SK-N-SH (cell line): ENCODE data around the gene TBC1D21. TPM values are rescaled to one million over a fixed set of nuclear protein-coding genes. Genes with fewer than 3 reads are reported as not detected.

Source experiments
- CTCF ChIA-PET: fragments of 300-600, 350-600 bp; formaldehyde crosslinking; extraction: SDS; loops from one replicate; lab custom pipeline; 2021; lab: Yijun Ruan, JAX
- POLR2A ChIA-PET: fragments of 350-600 bp; sonication (Branson Sonifier 250); formaldehyde crosslinking; extraction: SDS; loops from one replicate; lab custom pipeline; 2020; ENCODE audit warnings: antibody characterized with exemption, inconsistent platforms; lab: Yijun Ruan, JAX
- DNase-seq: peaks from one replicate; pipeline ENCODE4 v3.0.0; 2012
- H2AFZ ChIP-seq: fragments of 200-600 bp; sonication (generic); 2 replicates; pipeline ENCODE4 v1.8.1; 2016; ENCODE audit warnings: antibody characterized with exemption, mild to moderate bottlenecking, low read depth
- H3F3A ChIP-seq: fragments of 200-600 bp; sonication (generic); replicated peaks from 2 replicates; pipeline ENCODE3; 2016; ENCODE audit warnings: antibody characterized with exemption, mild to moderate bottlenecking; ENCODE audit not compliant: insufficient read depth
- H3K27ac ChIP-seq, 2 experiments: fragments of 200-500 bp in 1 of 2; fragments of 200-600 bp in 1 of 2; sonication (Bioruptor generic) in 1 of 2; sonication (generic), shearing (Covaris generic) in 1 of 2; 2 replicates each; pipeline versions ENCODE4 v1.5.1 to v1.6.1; 2014 to 2016; ENCODE audit warnings: low read depth in 2 of 2, inconsistent platforms in 1 of 2, low read length in 1 of 2, mild to moderate bottlenecking in 1 of 2, mixed read lengths in 1 of 2
- H3K27me3 ChIP-seq: fragments of 200-600 bp; sonication (generic), shearing (Covaris generic); 2 replicates; pipeline ENCODE4 v1.6.1; 2016; ENCODE audit warnings: mixed run types; ENCODE audit not compliant: insufficient read depth
- H3K36me3 ChIP-seq, 2 experiments: fragments of 200-500 bp in 1 of 2; fragments of 200-600 bp in 1 of 2; sonication (Bioruptor generic) in 1 of 2; sonication (generic) in 1 of 2; replicated peaks in 1 of 2; 2 replicates each; pipeline versions ENCODE3 to v1.5.1; 2014 to 2016; ENCODE audit warnings: low read length in 1 of 2, mild to moderate bottlenecking in 1 of 2; ENCODE audit not compliant: insufficient read depth in 2 of 2, control insufficient read depth in 1 of 2
- H3K4me1 ChIP-seq, 2 experiments: fragments of 200-500 bp in 1 of 2; fragments of 200-600 bp in 1 of 2; sonication (Bioruptor generic) in 1 of 2; sonication (generic), shearing (Covaris generic) in 1 of 2; 2 replicates each; pipeline versions ENCODE4 v1.5.1 to v1.6.1; 2014 to 2016; ENCODE audit warnings: low read depth in 1 of 2, low read length in 1 of 2, mixed run types in 1 of 2; ENCODE audit not compliant: insufficient read depth in 2 of 2, control insufficient read depth in 1 of 2
- H3K4me2 ChIP-seq: fragments of 200-600 bp; sonication (generic), shearing (Covaris generic); 2 replicates; pipeline ENCODE4 v1.6.1; 2017; ENCODE audit warnings: mixed run types
- H3K4me3 ChIP-seq, 2 experiments: fragments of 200-500 bp in 1 of 2; fragments of 200-600 bp in 1 of 2; sonication (Bioruptor generic) in 1 of 2; sonication (generic), shearing (Covaris generic) in 1 of 2; 2 replicates each; pipeline versions ENCODE4 v1.5.1 to v1.8.1; 2014 to 2016; ENCODE audit warnings: low read depth in 2 of 2, inconsistent platforms in 1 of 2, low read length in 1 of 2, mild to moderate bottlenecking in 1 of 2, mixed read lengths in 1 of 2, moderate library complexity in 1 of 2
- H3K79me2 ChIP-seq: fragments of 200-600 bp; sonication (generic); 2 replicates; pipeline ENCODE4 v1.8.1; 2017; ENCODE audit warnings: mild to moderate bottlenecking; ENCODE audit not compliant: insufficient read depth
- H3K9ac ChIP-seq: fragments of 200-600 bp; sonication (generic); 2 replicates; pipeline ENCODE4 v1.6.1; 2017; ENCODE audit warnings: mixed run types
- H3K9me2 ChIP-seq: fragments of 200-600 bp; sonication (generic); 2 replicates; pipeline ENCODE4 v1.6.1; 2017; ENCODE audit warnings: mixed run types
- H3K9me3 ChIP-seq: fragments of 200-600 bp; sonication (generic); 2 replicates; pipeline ENCODE4 v1.6.1; 2017; ENCODE audit warnings: mixed run types, mild to moderate bottlenecking, moderate library complexity
- H4K20me1 ChIP-seq: fragments of 200-600 bp; sonication (generic); 2 replicates; pipeline ENCODE4 v1.6.1; 2017; ENCODE audit warnings: mild to moderate bottlenecking, mixed run types; ENCODE audit not compliant: insufficient read depth
- CTCF ChIP-seq: fragments of 200-600 bp; sonication (generic); IDR thresholded peaks from 2 replicates; pipeline ENCODE4 v1.6.1; 2017; ENCODE audit warnings: antibody characterized with exemption, mild to moderate bottlenecking, moderate library complexity
- ELF1 ChIP-seq: IDR thresholded peaks from 2 replicates; pipeline ENCODE4 v1.4.0; 2012
- EZH2phosphoT487 ChIP-seq: fragments of 200-600 bp; sonication (generic); IDR thresholded peaks from 2 replicates; pipeline ENCODE4 v1.6.1; 2017; ENCODE audit warnings: low read depth, mixed run types, mild to moderate bottlenecking, antibody characterized with exemption, moderate library complexity, borderline replicate concordance
- GABPA ChIP-seq: IDR thresholded peaks from 2 replicates; pipeline ENCODE4 v1.4.0; 2012; ENCODE audit warnings: low read depth, mild to moderate bottlenecking
- GATA2 ChIP-seq: sonication (generic); formaldehyde crosslinking; IDR thresholded peaks from 2 replicates; pipeline ENCODE4 v1.5.0; 2020; ENCODE audit warnings: mild to moderate bottlenecking, missing genetic modification reagents
- JUND ChIP-seq: IDR thresholded peaks from 2 replicates; pipeline ENCODE4 v1.4.0; 2012
- MAX ChIP-seq: IDR thresholded peaks from 2 replicates; pipeline ENCODE4 v1.4.0; 2012; ENCODE audit warnings: low read depth
- MXI1 ChIP-seq: IDR thresholded peaks from 2 replicates; pipeline ENCODE4 v1.6.1; 2012; ENCODE audit warnings: mild to moderate bottlenecking, low read depth, low read length, improper control_type of control experiment
- SIN3A ChIP-seq: IDR thresholded peaks from 2 replicates; pipeline ENCODE4 v1.6.1; 2012; ENCODE audit warnings: low read depth, mild to moderate bottlenecking, low read length, moderate library complexity, borderline replicate concordance
- TAF1 ChIP-seq: IDR thresholded peaks from 2 replicates; pipeline ENCODE4 v1.6.1; 2012; ENCODE audit warnings: low read depth, mild to moderate bottlenecking, low read length, moderate library complexity, borderline replicate concordance
- TCF12 ChIP-seq: IDR thresholded peaks from 2 replicates; pipeline ENCODE4 v1.4.0; 2012
- USF2 ChIP-seq: fragments of 150-350 bp; IDR thresholded peaks from 2 replicates; pipeline ENCODE4 v1.6.1; 2017; ENCODE audit warnings: antibody characterized with exemption, low read length, low read depth, borderline replicate concordance
- YY1 ChIP-seq: IDR thresholded peaks from 2 replicates; pipeline ENCODE4 v1.4.0; 2012; ENCODE audit warnings: low read depth, mild to moderate bottlenecking
- WGBS: methylation state at CpG from one replicate; pipeline ENCODE4 v1.1.6; 2017; ENCODE audit warnings: low lambda C conversion rate; 5-methylcytosine and 5-hydroxymethylcytosine counted together
- polyA plus RNA-seq, 3 experiments: library from polyadenylated mRNA; depleted of rRNA; stranded (reverse); fragments of >200 nt; gene quantifications; 2 replicates each; pipeline ENCODE4 v1.2.3, GENCODE V29; 2012
- TF ChIP-seq, protein P1 (sequence below): IDR thresholded peaks from 2 replicates; pipeline ENCODE4 v1.4.0; 2012; ENCODE audit warnings: low read depth, borderline replicate concordance
- TF ChIP-seq, protein P2 (sequence below): IDR thresholded peaks from 2 replicates; pipeline ENCODE4; 2012

TBC1D21 gene
- polyA plus RNA-seq, 1 of the 3 experiments (the other 2 are of a cell fraction), result not detected

GRCh38 chr15:73826711-73827251, 46.6 kb upstream of the TBC1D21 start:
- Histone ChIP-seq H3K36me3 (no peaks in the 10 kb centered on the region), H3K27ac (no peak overlapping the region), H3K9ac (no peak overlapping the region), H3K4me1 (peaks cover 0 to 15% of the 10 kb centered on the region in 2 experiments; a peak in 1 of 4 replicates), H2AFZ (no peak overlapping the region), H3K4me2 (no peak overlapping the region), H3K4me3 (no peak overlapping the region), H3K27me3 (no peaks in the 10 kb centered on the region; the same call in 1 of the 2 replicates), H4K20me1 (no peaks in the 10 kb centered on the region), H3K79me2 (no peaks in the 10 kb centered on the region), H3F3A (no peaks in the 10 kb centered on the region), H3K9me2 (no peaks in the 10 kb centered on the region), H3K9me3 (no peaks in the 10 kb centered on the region)
- WGBS, result 10% methylated on average over 1 of the region's 3 CpGs
- TF ChIP-seq EZH2phosphoT487, result no peak
- TF ChIP-seq, protein P1, sequence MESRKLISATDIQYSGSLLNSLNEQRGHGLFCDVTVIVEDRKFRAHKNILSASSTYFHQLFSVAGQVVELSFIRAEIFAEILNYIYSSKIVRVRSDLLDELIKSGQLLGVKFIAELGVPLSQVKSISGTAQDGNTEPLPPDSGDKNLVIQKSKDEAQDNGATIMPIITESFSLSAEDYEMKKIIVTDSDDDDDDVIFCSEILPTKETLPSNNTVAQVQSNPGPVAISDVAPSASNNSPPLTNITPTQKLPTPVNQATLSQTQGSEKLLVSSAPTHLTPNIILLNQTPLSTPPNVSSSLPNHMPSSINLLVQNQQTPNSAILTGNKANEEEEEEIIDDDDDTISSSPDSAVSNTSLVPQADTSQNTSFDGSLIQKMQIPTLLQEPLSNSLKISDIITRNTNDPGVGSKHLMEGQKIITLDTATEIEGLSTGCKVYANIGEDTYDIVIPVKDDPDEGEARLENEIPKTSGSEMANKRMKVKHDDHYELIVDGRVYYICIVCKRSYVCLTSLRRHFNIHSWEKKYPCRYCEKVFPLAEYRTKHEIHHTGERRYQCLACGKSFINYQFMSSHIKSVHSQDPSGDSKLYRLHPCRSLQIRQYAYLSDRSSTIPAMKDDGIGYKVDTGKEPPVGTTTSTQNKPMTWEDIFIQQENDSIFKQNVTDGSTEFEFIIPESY, result no peak
- TF ChIP-seq GATA2 (CRISPR knock-in tag), result no peak
- no peak for TF ChIP-seq YY1
- TF ChIP-seq TAF1, result no peak
- no peak for TF ChIP-seq GABPA
- TF ChIP-seq MXI1, result no peak
- DNase-seq, result no peak
- ChIA-PET POLR2A (no interaction called here), CTCF (interaction anchor here (1.2 kb wide), 1 partner anchor 122 kb away, joined by 3 read pairs; no protein-coding TSS in a partner anchor)

DNA sequence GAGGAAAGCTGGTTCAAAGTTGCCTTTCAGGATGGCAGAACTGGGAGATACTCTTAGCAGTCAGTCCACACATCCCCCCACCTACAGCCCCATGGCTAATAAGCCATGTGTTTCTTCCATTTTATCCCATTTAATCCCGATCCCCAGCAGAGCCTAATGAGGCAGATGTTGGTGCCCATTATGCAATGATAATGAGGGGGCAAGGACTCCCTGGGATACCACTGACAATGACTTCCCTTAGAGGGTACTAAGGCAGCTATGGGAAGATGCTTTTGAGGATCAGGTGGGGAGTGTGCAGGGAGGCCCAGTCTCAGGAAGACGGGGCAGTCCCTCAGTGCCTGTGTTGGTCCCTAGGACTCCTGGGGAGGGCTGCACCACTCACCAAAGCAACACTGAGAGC, 43.8 kb upstream of the TBC1D21 start:
- TF ChIP-seq TCF12 (no peak), CTCF (no peak), SIN3A (no peak), YY1 (no peak), ELF1 (no peak), GABPA (no peak), MAX (no peak), USF2 (no peak), JUND (no peak)
- TF ChIP-seq, protein P1, result no peak
- TF ChIP-seq, protein P2, sequence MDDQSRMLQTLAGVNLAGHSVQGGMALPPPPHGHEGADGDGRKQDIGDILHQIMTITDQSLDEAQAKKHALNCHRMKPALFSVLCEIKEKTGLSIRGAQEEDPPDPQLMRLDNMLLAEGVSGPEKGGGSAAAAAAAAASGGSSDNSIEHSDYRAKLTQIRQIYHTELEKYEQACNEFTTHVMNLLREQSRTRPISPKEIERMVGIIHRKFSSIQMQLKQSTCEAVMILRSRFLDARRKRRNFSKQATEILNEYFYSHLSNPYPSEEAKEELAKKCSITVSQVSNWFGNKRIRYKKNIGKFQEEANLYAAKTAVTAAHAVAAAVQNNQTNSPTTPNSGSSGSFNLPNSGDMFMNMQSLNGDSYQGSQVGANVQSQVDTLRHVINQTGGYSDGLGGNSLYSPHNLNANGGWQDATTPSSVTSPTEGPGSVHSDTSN, result no peak
- ChIA-PET CTCF (interaction anchor here (1.0 to 3.1 kb wide), 3 partner anchors 11 to 269 kb away, joined by 3 to 12 read pairs (median 6); no protein-coding TSS in a partner anchor), POLR2A (no interaction called here)
- Histone ChIP-seq H3F3A (no peaks in the 10 kb centered on the region), H3K79me2 (no peaks in the 10 kb centered on the region), H3K27me3 (no peaks in the 10 kb centered on the region; the same call in 1 of the 2 replicates), H3K9ac (no peak overlapping the region), H2AFZ (no peak overlapping the region), H3K36me3 (no peaks in the 10 kb centered on the region), H3K9me3 (no peaks in the 10 kb centered on the region), H3K9me2 (no peaks in the 10 kb centered on the region), H3K4me3 (no peak overlapping the region), H3K4me1 (peaks cover 0 to 15% of the 10 kb centered on the region in 2 experiments; a peak in 1 of 4 replicates), H4K20me1 (no peaks in the 10 kb centered on the region), H3K27ac (peak overlapping the region in 1 of 2 experiments; percentile 72; a peak in 2 of 4 replicates), H3K4me2 (no peak overlapping the region)
- DNase-seq, result no peak
- WGBS, result 10% methylated on average over 1 of the region's 2 CpGs
